KMS-11 (cell line): ENCODE data around the gene ZNF543.

Experiments
- H2AFZ ChIP-seq: fragments of 200-600 bp; sonication (generic); 2 replicates; pipeline ENCODE4 v1.6.1; 2016; ENCODE audit warnings: antibody characterized with exemption, mixed run types, low read depth
- H3K27ac ChIP-seq: fragments of 200-600 bp; sonication (generic); 2 replicates; pipeline ENCODE4 v1.6.1; 2016; ENCODE audit warnings: mild to moderate bottlenecking, mixed run types
- H3K27me3 ChIP-seq: fragments of 200-600 bp; sonication (generic); 2 replicates; pipeline ENCODE4 v1.6.1; 2017; ENCODE audit warnings: mild to moderate bottlenecking, low read depth, mixed run types, moderate library complexity; ENCODE audit not compliant: insufficient read depth
- H3K36me3 ChIP-seq: fragments of 200-600 bp; sonication (generic); 2 replicates; pipeline ENCODE4 v1.6.1; 2017; ENCODE audit warnings: mild to moderate bottlenecking, mixed run types; ENCODE audit not compliant: insufficient read depth
- H3K4me1 ChIP-seq: fragments of 200-600 bp; sonication (generic); 2 replicates; pipeline ENCODE4 v1.6.1; 2016; ENCODE audit warnings: mild to moderate bottlenecking, low read depth, mixed run types; ENCODE audit not compliant: poor library complexity, severe bottlenecking
- H3K4me2 ChIP-seq: fragments of 200-600 bp; sonication (generic); 2 replicates; pipeline ENCODE4 v1.7.0; 2016; ENCODE audit warnings: mild to moderate bottlenecking, mixed run types
- H3K4me3 ChIP-seq: fragments of 200-600 bp; sonication (generic); IDR thresholded peaks from 2 replicates; pipeline ENCODE4 v1.6.1; 2017; ENCODE audit warnings: low read depth, low read length, mixed read lengths; ENCODE audit not compliant: insufficient read depth
- H3K79me2 ChIP-seq: fragments of 200-600 bp; sonication (generic); 2 replicates; pipeline ENCODE4 v1.6.1; 2016; ENCODE audit warnings: low read depth, mixed run types; ENCODE audit not compliant: insufficient read depth
- H3K9ac ChIP-seq: fragments of 200-600 bp; sonication (generic); 2 replicates; pipeline ENCODE4 v1.6.1; 2016; ENCODE audit warnings: mild to moderate bottlenecking, mixed run types
- H4K20me1 ChIP-seq: fragments of 200-600 bp; sonication (generic); 2 replicates; pipeline ENCODE4 v1.6.1; 2016; ENCODE audit warnings: mild to moderate bottlenecking, mixed run types; ENCODE audit not compliant: insufficient read depth
- TF ChIP-seq, protein P1 (sequence below): fragments of 200-600 bp; sonication (generic); conservative IDR thresholded peaks from 2 replicates; pipeline ENCODE4 v1.6.1; 2017; ENCODE audit warnings: low read depth, mild to moderate bottlenecking, antibody characterized with exemption, low read length, moderate library complexity, mixed read lengths

Gene ZNF543

DNA sequence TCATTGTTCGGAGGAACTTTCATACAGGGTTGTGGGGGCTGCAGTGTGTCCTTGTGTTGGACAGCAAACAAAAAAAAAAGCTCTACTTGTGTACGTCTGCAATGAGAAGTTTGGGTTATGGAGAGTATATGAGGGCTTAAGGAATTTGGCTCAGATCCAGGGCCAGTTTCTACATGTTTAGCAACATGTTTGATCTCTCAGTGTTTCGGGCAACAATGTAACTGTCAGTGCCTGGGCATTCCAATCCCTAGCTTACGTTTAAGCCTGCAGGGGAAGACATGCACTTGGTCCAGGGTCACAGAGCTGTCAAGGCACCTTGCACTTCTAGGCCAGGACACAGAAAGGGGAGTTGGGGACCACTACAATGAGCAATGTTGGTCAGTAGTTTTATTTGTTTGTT is 13.9 kb downstream of the ZNF543 start:
- H3K36me3 ChIP-seq: no peaks in the 10 kb centered on the region
- no peaks in the 10 kb centered on the region for H4K20me1 ChIP-seq
- no peak overlapping the region for H3K27ac ChIP-seq
- H3K4me2 ChIP-seq: no peak overlapping the region
- no peak overlapping the region for H3K4me3 ChIP-seq
- H3K27me3 ChIP-seq: no peaks in the 10 kb centered on the region
- no peaks in the 10 kb centered on the region for H3K79me2 ChIP-seq
- TF ChIP-seq, protein P1, sequence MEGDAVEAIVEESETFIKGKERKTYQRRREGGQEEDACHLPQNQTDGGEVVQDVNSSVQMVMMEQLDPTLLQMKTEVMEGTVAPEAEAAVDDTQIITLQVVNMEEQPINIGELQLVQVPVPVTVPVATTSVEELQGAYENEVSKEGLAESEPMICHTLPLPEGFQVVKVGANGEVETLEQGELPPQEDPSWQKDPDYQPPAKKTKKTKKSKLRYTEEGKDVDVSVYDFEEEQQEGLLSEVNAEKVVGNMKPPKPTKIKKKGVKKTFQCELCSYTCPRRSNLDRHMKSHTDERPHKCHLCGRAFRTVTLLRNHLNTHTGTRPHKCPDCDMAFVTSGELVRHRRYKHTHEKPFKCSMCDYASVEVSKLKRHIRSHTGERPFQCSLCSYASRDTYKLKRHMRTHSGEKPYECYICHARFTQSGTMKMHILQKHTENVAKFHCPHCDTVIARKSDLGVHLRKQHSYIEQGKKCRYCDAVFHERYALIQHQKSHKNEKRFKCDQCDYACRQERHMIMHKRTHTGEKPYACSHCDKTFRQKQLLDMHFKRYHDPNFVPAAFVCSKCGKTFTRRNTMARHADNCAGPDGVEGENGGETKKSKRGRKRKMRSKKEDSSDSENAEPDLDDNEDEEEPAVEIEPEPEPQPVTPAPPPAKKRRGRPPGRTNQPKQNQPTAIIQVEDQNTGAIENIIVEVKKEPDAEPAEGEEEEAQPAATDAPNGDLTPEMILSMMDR: no peak
- no peak overlapping the region for H2AFZ ChIP-seq
- no peak overlapping the region for H3K9ac ChIP-seq
- H3K4me1 ChIP-seq: no peaks in the 10 kb centered on the region

DNA sequence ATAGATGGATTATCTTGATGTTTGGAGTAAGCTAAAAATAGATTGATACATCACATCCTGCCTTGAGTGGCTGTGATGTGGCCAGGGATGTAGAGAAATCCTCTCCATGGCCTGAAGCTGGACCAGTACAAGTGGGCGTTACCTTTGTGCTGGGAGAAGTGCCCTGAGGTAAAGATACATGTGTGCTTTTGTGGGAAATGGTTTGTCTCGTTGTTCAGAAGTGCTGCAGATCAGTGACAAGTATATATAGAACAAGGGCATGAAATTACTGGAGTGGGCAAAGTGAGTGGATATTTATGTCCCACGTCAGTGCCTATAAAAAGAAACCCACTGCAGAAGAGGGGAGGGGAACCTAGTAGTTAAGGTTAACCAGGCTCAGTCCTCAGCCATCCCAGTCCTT is 18.6 kb downstream of the ZNF543 start:
- H3K27ac ChIP-seq: no peak overlapping the region
- no peaks in the 10 kb centered on the region for H3K79me2 ChIP-seq
- H4K20me1 ChIP-seq: no peaks in the 10 kb centered on the region
- no peak overlapping the region for H3K4me3 ChIP-seq
- TF ChIP-seq, protein P1: no peak
- no peak overlapping the region for H3K4me2 ChIP-seq
- H3K9ac ChIP-seq: no peak overlapping the region
- H3K4me1 ChIP-seq: no peaks in the 10 kb centered on the region
- no peaks in the 10 kb centered on the region for H3K36me3 ChIP-seq
- H2AFZ ChIP-seq: no peak overlapping the region
- no peaks in the 10 kb centered on the region for H3K27me3 ChIP-seq

DNA sequence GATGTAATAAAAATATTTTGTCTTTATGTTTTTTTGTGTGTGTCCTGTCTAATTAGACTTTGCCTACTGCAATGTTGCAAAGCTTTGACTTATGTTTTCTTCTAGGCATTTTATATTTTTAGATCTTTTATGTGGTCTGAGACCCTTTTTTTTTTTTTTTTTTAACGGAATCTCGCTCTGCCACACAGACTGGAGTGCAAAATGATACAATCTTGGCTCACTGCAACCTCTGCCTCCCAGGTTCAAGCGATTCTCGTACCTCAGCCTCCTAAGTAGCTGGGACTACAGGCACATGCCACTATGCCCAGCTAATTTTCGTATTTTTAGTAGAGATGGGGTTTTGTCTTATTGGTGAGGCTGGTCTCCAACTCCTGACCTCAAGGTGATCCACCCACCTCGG is 22.3 kb downstream of the ZNF543 start:
- H4K20me1 ChIP-seq: no peaks in the 10 kb centered on the region
- H3K4me1 ChIP-seq: no peaks in the 10 kb centered on the region
- H3K36me3 ChIP-seq: no peaks in the 10 kb centered on the region
- H3K4me3 ChIP-seq: no peak overlapping the region
- H3K27ac ChIP-seq: no peak overlapping the region
- no peak overlapping the region for H2AFZ ChIP-seq
- TF ChIP-seq, protein P1: no peak
- H3K27me3 ChIP-seq: no peaks in the 10 kb centered on the region
- H3K9ac ChIP-seq: no peak overlapping the region
- no peak overlapping the region for H3K4me2 ChIP-seq
- no peaks in the 10 kb centered on the region for H3K79me2 ChIP-seq

DNA sequence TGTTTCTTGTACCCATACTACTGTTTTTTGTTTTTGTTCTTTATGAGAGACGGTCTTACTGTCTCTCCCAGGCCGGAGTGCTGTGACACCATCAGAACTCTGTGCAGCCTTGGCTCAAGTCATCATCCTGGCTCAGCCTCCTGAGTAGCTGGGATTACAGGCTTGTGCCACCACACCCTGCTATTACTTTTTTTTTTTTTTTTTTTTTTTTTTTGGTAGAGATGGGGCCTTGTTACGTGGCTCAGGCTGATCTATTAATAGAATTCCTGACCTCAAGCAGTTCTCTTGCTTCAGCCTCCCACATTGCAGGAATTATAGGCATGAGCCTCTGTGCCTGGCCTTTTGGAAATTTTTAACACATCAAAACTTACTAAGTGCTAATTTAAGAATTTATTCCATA is 27.9 kb downstream of the ZNF543 start:
- Histone ChIP-seq H2AFZ (no peak overlapping the region), H3K9ac (no peak overlapping the region), H3K4me1 (peaks cover 5% of the 10 kb centered on the region), H4K20me1 (no peaks in the 10 kb centered on the region), H3K27me3 (no peaks in the 10 kb centered on the region), H3K4me3 (no peak overlapping the region), H3K79me2 (no peaks in the 10 kb centered on the region; the same call in 1 of the 2 replicates), H3K36me3 (no peaks in the 10 kb centered on the region), H3K4me2 (no peak overlapping the region), H3K27ac (no peak overlapping the region)
- TF ChIP-seq, protein P1: no peak
